GM20000 (cell line): ENCODE measurements around the gene MAD1L1.

Experiments used
- DNase-seq: peaks from one replicate; pipeline ENCODE4 v3.0.0; 2012; ENCODE audit warnings: low spot score
- TF ChIP-seq, protein P1 (sequence below): IDR thresholded peaks from 2 replicates; pipeline ENCODE4 v1.5.1; 2012; ENCODE audit warnings: mild to moderate bottlenecking, control low read depth; ENCODE audit errors: extremely low read depth, missing control alignments

Gene MAD1L1

DNA sequence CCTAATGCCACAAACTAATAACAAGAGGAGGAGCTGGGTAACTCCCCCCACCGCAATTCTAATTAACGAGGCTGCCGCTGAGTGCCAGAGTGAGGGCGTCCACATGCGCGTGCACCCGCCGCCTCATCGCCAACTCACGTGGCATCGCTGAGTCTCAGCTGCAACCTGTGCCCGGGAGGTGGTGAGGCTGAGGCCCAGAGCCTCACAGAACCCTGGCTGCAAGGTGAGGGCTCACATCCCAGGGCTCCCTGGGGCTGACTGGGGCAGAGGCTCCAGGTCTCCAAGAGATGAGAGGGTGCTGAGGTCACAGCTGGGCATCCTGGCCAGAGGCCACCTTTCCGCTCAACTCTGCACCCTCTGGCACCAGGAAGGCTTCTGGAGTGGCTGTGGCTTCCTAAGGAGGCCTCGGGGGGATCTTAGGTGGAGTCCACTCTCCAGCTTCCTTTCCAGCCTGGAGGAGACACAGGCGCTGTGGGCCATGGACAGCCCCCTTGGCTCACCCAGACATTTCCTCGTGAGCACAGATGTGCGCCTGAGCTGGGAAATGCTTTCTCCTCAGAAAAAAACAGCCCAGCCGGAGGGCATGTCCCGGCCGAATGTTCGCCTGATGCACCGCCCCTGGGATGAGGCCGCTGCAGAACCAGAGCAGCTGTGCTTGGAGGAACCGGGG, 242.6 kb downstream of the MAD1L1 start:
- TF ChIP-seq, protein P1, sequence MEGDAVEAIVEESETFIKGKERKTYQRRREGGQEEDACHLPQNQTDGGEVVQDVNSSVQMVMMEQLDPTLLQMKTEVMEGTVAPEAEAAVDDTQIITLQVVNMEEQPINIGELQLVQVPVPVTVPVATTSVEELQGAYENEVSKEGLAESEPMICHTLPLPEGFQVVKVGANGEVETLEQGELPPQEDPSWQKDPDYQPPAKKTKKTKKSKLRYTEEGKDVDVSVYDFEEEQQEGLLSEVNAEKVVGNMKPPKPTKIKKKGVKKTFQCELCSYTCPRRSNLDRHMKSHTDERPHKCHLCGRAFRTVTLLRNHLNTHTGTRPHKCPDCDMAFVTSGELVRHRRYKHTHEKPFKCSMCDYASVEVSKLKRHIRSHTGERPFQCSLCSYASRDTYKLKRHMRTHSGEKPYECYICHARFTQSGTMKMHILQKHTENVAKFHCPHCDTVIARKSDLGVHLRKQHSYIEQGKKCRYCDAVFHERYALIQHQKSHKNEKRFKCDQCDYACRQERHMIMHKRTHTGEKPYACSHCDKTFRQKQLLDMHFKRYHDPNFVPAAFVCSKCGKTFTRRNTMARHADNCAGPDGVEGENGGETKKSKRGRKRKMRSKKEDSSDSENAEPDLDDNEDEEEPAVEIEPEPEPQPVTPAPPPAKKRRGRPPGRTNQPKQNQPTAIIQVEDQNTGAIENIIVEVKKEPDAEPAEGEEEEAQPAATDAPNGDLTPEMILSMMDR: no peak
- DNase-seq: no peak

DNA sequence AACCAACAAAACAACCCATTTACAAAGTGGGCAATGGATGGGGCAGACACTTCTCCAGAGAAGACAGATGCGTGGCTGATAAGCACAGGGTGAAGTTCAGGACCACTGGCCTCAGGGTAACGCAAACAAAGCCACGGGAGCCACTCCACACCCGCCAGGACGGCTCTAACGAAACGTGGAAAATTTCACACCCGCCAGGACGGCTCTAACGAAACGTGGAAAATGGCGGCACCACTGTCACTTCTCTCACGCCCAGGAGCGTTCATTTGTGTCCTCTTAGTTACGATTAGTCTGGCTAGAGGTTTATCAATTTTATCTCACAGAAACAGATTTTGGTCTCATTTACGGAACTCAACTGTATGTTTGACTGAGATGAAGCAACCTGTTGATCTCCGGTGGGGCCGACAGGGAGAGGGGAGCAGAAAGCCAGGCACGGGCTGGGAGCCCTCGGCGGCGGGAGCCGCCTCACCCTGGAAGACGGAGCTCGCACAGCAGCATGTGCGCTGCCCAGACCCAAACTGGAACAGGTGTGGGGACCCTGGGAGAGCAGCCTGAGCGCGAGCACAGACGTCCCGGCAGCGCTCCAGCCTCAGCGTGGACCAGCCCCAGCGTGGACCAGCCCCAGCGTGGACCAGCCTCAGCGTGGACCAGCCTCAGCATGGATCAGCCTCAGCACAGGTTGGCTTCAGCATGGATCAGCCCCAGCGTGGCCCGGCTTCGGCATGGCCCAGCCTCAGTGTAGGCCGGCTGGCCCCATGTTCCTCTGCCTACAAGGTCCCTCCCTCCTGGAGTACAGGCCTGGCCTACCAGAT, 243.5 kb downstream of the MAD1L1 start:
- TF ChIP-seq, protein P1: no peak
- DNase-seq: no peak

DNA sequence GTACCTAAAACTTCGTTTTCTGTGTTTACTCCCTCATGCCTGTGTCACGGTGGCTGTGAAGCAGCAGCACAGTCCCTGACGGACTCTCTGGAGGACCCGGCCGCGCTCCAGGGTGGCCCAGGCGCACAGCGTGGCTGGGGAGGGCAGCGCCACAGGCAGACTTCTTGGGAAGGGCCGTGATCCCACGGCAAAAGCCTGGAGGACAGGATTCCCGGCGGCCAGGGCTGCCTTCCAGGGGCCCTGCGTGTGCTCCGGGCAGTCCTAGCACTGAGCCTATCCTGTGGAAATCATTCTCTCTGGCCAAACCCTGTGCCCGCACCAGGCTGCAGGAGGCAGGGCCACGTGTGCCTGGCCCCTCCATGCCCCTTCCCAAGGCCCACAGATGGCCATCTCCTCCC, 244.2 kb downstream of the MAD1L1 start:
- DNase-seq: no peak
- TF ChIP-seq, protein P1: no peak

DNA sequence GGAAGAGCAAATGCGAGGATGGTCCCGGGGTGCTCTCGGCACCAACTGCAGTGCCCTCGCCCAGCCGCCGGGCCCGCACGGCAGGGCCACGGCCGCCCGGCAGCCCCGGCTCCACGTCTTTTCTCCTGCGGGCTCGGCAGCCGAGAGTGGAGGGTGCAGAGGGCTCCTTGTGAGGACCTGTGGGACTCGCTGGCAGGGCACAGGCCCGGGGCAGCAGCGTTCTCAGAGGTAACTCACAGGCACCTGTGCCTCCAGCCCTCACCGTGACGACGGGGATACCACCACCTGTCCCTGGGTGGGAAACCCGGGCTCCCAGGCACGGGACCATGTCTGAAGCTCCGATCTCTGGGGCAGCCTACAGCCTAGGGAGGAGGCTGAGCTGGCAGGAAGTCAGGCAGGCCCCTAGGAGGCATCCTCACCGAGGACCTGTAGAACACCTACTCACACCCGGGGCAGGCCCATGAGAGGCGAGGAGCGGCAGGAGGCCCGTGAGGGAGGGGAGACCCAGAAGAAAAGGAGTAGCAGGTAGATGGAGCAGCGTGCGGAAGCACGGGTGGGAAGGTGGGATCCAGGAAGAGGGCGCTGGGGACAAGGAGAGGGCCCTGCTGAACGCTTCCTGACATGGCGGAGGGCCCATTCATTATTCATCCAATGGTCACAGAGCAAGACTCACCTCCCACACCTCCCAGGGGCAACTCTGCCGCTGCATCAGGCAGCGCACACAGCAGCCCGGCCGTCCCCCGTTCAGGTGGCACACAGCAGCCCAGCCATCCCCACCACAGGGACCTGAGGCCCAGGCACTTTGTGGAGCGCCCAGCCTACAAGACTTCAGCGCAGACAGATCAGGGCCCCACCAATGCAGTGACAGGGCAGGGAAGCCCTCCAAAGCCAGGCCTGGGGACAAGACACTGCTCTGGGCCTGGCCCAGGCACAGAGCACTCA, 244.9 kb downstream of the MAD1L1 start:
- TF ChIP-seq, protein P1: no peak
- no peak for DNase-seq

DNA sequence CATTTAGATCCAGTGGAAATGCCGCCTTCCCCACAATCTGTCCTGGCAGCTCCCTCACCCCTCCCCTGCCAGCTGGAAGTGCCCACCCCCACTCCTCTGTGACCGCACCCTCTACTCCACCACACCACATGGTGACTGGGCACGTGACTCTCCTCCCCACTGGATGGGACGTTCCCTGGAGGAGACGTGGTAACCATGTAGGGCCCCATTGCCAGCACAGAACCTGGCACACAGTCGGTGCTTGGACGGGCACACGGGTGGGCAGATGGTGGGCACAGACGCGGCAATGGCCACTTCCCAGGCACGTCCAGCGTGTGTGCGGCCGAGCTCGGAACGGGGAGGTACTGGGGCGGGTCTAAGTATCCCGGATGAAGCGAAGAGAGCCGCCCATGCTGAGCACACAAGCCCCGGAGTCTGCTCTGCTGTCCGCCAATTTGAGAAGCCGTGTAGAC, 245.6 kb downstream of the MAD1L1 start:
- TF ChIP-seq, protein P1: no peak
- no peak for DNase-seq

DNA sequence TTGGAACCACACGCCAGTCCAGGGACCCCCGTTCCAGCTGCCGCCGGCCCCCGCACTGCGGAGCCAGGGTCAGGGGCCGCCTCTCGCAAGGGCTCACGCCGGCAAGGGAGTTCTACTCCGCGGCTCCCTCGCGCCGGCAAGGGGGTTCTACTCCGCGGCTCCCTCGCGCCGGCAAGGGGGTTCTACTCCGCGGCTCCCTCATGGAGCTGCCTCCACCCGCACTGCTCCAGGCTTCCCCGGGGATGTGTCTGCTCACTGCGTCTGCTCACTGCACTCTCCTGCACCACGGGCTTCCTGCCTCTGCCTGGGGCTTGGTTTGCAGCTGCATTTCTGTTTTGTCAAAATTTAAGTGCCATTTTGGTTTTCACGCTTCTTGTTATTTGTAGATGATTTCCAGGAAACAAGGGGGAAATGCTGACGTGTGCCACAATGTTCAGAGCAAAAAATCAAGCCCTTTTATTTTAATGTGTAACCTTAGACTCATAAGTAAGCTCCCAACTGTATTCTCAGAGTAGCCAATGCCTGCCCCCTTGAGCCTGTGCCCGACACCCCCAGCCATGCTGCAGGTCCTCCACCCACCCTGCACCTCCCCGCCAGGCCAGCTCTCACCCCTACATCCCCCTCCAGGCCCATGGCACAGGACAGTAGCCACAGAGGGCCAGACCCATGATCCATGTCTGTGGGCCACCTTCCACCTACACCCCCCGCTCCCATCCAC, 246.2 kb downstream of the MAD1L1 start:
- DNase-seq: no peak
- TF ChIP-seq, protein P1: no peak
